Esophagus muscularis mucosa (tissue), 4 donors: ENCODE results near the gene ITGB1. TPM values are rescaled to one million over a fixed set of nuclear protein-coding genes. Genes with fewer than 3 reads are reported as not detected.

Source experiments
- DNase-seq: peaks from one replicate; pipeline ENCODE4 v3.0.0-alpha.2; 2017; ENCODE audit errors: extremely low spot score
- H3K27ac ChIP-seq, 4 donors: fragments of 200-600 bp; sonication (generic); replicated peaks in 1 of 4; 1 replicate in 3 of 4; 2 replicates in 1 of 4; pipeline ENCODE4 v1.5.1; 2016 to 2019; ENCODE audit warnings: mild to moderate bottlenecking in 1 of 4
- H3K27me3 ChIP-seq, 4 donors: fragments of 200-600 bp; sonication (generic); one replicate each; pipeline versions ENCODE4 v1.5.1 to v1.6.0; 2016 to 2019
- H3K36me3 ChIP-seq, 4 donors: fragments of 200-600 bp; sonication (generic); one replicate each; pipeline ENCODE4 v1.5.1; 2016 to 2019
- H3K4me1 ChIP-seq, 4 donors: fragments of 200-600 bp; sonication (generic); one replicate each; pipeline ENCODE4 v1.5.1; 2016 to 2019
- H3K4me3 ChIP-seq, 4 donors: fragments of 200-600 bp; sonication (generic); 1 replicate in 2 of 4; 2 replicates in 2 of 4; pipeline ENCODE4 v1.5.1; 2016 to 2019; ENCODE audit warnings: mild to moderate bottlenecking in 4 of 4, moderate library complexity in 1 of 4
- H3K9me3 ChIP-seq, 4 donors: fragments of 200-600 bp; sonication (generic); 1 replicate in 3 of 4; 2 replicates in 1 of 4; pipeline ENCODE4 v1.5.1; 2016 to 2019
- EP300 ChIP-seq: sonication (generic); formaldehyde crosslinking; IDR thresholded peaks from one replicate; pipeline ENCODE4 v1.6.1; 2017; ENCODE audit warnings: antibody characterized with exemption
- POLR2A ChIP-seq: fragments of 450-650 bp; IDR thresholded peaks from one replicate; pipeline ENCODE4 v1.6.1; 2017; ENCODE audit warnings: antibody characterized with exemption, moderate library complexity, mild to moderate bottlenecking, low read depth
- POLR2AphosphoS5 ChIP-seq, 2 donors: sonication (generic); formaldehyde crosslinking; IDR thresholded peaks; one replicate each; pipeline ENCODE4 v1.6.1; 2017; ENCODE audit warnings: antibody characterized with exemption in 2 of 2
- WGBS: methylation state at CpG from one replicate; pipeline ENCODE4 v1.1.5; 2018; 5-methylcytosine and 5-hydroxymethylcytosine counted together
- intact Hi-C: fragments of 100-400 bp; cut with DNase I; formaldehyde crosslinking; loops from one replicate; pipeline ENCODE4 v1.15.1; 2023
- total RNA-seq, 4 donors: library from RNA; depleted of rRNA; stranded (reverse); fragments of >200 nt; gene quantifications; one replicate each; pipeline versions ENCODE4 v1.1.0 to v1.2.1, GENCODE V29; 2016
- TF ChIP-seq, protein P1 (sequence below), 3 experiments: fragments of 200-600 bp in 2 of 3; fragments of 450-650 bp in 1 of 3; sonication (generic) in 2 of 3; IDR thresholded peaks; one replicate each; pipeline ENCODE4 v1.5.1; 2017 to 2019; ENCODE audit warnings: antibody characterized with exemption in 3 of 3, mild to moderate bottlenecking in 2 of 3, moderate library complexity in 1 of 3

The ITGB1 gene
- total RNA-seq, 4 donors from 2014 or later = 1,385 to 1,873 (median 1,661) TPM

GRCh38 chr10:32877915-32878314 lies 80.1 kb downstream of the ITGB1 start:
- no peaks in the 10 kb centered on the region for H3K36me3 ChIP-seq
- intact Hi-C loops = no loop called here
- no peaks in the 10 kb centered on the region for H3K4me1 ChIP-seq
- TF ChIP-seq POLR2AphosphoS5 (IDR thresholded peaks at IDR 0.05) (no peak), EP300 (no peak), POLR2A (no peak)
- TF ChIP-seq, protein P1, sequence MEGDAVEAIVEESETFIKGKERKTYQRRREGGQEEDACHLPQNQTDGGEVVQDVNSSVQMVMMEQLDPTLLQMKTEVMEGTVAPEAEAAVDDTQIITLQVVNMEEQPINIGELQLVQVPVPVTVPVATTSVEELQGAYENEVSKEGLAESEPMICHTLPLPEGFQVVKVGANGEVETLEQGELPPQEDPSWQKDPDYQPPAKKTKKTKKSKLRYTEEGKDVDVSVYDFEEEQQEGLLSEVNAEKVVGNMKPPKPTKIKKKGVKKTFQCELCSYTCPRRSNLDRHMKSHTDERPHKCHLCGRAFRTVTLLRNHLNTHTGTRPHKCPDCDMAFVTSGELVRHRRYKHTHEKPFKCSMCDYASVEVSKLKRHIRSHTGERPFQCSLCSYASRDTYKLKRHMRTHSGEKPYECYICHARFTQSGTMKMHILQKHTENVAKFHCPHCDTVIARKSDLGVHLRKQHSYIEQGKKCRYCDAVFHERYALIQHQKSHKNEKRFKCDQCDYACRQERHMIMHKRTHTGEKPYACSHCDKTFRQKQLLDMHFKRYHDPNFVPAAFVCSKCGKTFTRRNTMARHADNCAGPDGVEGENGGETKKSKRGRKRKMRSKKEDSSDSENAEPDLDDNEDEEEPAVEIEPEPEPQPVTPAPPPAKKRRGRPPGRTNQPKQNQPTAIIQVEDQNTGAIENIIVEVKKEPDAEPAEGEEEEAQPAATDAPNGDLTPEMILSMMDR (IDR thresholded peaks at IDR 0.05) = no peak
- no peaks in the 10 kb centered on the region for H3K9me3 ChIP-seq
- H3K27me3 ChIP-seq = no peaks in the 10 kb centered on the region
- no peak for DNase-seq
- no peak overlapping the region for H3K4me3 ChIP-seq
- no peak overlapping the region for H3K27ac ChIP-seq

GRCh38 chr10:32865170-32865569 lies 92.9 kb downstream of the ITGB1 start:
- TF ChIP-seq, protein P1 (IDR thresholded peaks at IDR 0.05) = no peak
- TF ChIP-seq EP300 = no peak
- TF ChIP-seq POLR2A = no peak
- no peak for TF ChIP-seq POLR2AphosphoS5 (IDR thresholded peaks at IDR 0.05)
- DNase-seq = no peak
- Histone ChIP-seq H3K36me3 (no peaks in the 10 kb centered on the region), H3K9me3 (peaks cover 0 to 4% (median 0%) of the 10 kb centered on the region in 4 donors), H3K4me3 (no peak overlapping the region), H3K27ac (no peak overlapping the region), H3K4me1 (no peaks in the 10 kb centered on the region), H3K27me3 (no peaks in the 10 kb centered on the region)
- WGBS = 92% methylated on average over 1 of the region's 1 CpG
- intact Hi-C loops = no loop called here

- Histone ChIP-seq H3K27ac (no peak overlapping the region), H3K36me3 (no peaks in the 10 kb centered on the region), H3K27me3 (no peaks in the 10 kb centered on the region), H3K4me1 (no peaks in the 10 kb centered on the region), H3K9me3 (no peaks in the 10 kb centered on the region), H3K4me3 (no peak overlapping the region)
- DNase-seq = no peak
- TF ChIP-seq POLR2A = no peak
- no peak for TF ChIP-seq EP300
- no peak for TF ChIP-seq POLR2AphosphoS5 (IDR thresholded peaks at IDR 0.05)
- TF ChIP-seq, protein P1 (IDR thresholded peaks at IDR 0.05) = no peak
- 95% methylated on average over 2 of the region's 2 CpGs for whole genome bisulfite sequencing
- intact Hi-C loops = no loop called here
Measured at GRCh38 chr10:32854435-32854834, 103.6 kb downstream of the ITGB1 start.

DNA sequence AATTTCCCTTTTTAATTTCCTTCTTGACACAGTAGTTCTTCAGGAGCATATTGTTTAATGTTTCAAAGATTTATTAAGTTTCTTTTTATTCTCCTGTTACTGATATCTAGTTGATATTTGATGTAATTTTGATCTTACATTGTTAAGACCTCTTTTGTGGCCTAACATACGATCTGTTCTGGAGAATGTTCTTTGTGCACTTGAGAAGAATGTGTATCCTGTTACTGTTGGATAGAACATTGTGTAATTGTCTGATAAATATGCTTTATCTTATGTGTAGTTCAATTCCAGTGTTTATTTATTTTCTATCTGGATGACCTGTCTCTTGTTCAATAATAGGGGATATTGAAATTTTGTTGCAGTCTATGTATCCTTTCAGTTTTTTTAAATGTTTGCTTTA lies 106.7 kb downstream of the ITGB1 start:
- no peak for DNase-seq
- Histone ChIP-seq H3K4me1 (no peaks in the 10 kb centered on the region), H3K27me3 (no peaks in the 10 kb centered on the region), H3K4me3 (no peak overlapping the region), H3K9me3 (no peaks in the 10 kb centered on the region), H3K27ac (no peak overlapping the region), H3K36me3 (no peaks in the 10 kb centered on the region)
- intact Hi-C loops = no loop called here
- TF ChIP-seq POLR2AphosphoS5 (IDR thresholded peaks at IDR 0.05) = no peak
- no peak for TF ChIP-seq EP300
- TF ChIP-seq POLR2A = no peak
- TF ChIP-seq, protein P1 (IDR thresholded peaks at IDR 0.05) = no peak
- 0% methylated on average over 1 of the region's 1 CpG for WGBS
